ENCODE data around the gene CFAP52.
"Not testable (repeated sequence)": the region's sequence is repeated elsewhere in the genome, so short reads cannot be mapped to it uniquely, and the experiment has no call there.

Gene CFAP52, protein sequence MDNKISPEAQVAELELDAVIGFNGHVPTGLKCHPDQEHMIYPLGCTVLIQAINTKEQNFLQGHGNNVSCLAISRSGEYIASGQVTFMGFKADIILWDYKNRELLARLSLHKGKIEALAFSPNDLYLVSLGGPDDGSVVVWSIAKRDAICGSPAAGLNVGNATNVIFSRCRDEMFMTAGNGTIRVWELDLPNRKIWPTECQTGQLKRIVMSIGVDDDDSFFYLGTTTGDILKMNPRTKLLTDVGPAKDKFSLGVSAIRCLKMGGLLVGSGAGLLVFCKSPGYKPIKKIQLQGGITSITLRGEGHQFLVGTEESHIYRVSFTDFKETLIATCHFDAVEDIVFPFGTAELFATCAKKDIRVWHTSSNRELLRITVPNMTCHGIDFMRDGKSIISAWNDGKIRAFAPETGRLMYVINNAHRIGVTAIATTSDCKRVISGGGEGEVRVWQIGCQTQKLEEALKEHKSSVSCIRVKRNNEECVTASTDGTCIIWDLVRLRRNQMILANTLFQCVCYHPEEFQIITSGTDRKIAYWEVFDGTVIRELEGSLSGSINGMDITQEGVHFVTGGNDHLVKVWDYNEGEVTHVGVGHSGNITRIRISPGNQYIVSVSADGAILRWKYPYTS

DNA sequence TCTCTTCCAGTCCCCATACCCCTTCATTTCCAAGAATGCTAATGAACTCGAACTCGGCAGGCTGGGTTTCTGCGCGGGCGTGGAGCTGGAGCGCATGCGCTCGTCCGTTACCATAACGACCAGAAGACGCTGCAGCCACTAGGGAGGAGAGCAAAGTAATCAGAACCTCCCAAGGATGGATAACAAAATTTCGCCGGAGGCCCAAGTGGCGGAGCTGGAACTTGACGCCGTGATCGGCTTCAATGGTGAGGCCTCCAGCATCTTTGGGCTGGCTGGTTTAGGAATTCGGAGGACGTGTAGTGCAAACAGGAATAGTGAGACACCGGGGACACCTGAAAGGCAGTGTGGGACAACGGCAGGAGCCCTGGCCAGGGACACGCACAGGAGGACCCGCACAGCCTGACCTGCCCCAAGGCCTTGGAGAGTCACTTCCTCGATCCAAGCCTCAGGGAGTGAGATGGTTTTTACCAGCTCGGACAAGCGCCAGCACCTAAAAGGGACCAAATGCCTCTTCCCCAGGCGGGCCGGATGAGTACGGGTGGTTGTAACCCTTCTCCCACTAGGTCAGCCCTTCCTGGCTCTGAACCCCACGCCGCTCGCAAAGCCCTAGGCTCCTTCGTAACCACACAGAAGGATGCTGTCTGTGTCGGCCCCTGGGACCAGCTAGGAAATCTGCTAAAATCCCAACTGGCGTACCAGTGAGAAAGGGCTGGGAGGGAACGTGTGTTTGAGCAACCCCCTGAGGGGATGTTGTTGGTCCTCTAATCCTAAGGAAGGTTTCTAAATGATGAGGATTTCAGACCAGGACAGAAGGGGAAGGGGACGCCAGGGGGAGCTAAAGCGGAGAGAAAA is at the start of gene CFAP52:
CFAP52 (plus strand) TSS at position 122 of the 852 bp plus-strand sequence; CDS start at position 176, 54 bp downstream.
- DNase-seq, result peak; percentile 82

DNA sequence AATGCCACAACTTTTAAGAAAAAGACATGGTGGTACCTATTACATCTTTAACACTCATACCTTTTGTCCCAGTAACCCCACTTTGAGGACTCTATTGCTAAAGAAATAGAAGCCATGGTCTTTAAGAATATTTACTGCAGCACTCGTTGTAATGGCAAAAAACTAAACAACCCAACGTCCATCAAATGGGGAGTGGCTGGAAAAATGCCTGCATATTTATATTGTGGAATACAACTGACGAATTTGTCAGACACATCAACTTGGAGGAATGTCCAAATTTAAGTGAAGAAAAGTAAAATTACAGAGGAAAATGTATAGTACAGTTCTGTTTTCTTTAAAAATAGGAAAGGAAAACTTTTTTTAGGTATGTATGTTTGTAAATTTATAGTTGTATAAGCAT is 48.7 kb upstream of the CFAP52 start:
- DNase-seq, result no peak

DNA sequence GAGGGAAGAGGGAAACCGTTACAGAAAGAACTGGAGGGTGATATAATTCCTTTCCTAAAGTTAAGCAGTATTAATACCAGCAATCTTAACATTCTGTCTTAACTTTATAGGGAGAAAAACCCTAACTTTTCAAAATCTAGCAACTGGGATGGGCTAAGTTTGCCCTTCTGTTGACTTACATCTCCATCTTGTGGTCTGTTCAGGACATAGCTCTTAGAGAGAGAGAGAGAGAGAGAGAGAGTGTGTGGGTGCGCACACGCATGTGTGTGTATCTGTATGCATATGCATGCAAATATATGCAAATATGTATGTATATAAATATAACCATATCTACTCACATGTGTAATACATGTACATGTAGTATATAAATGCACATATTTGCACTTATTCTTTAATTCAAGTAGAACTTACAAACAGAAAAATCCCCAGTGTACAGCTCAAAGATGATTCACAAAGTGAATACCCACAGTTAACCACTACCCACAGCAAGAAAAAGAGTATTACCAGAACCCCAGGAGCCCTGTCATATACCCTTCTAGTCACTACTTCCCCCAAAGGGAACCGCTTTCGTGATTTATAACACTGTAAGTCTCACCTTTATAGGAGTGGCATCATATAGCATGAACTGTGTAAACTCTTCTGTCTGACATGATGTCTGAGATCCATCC is 47.3 kb upstream of the CFAP52 start:
- peak; percentile 7 for DNase-seq

DNA sequence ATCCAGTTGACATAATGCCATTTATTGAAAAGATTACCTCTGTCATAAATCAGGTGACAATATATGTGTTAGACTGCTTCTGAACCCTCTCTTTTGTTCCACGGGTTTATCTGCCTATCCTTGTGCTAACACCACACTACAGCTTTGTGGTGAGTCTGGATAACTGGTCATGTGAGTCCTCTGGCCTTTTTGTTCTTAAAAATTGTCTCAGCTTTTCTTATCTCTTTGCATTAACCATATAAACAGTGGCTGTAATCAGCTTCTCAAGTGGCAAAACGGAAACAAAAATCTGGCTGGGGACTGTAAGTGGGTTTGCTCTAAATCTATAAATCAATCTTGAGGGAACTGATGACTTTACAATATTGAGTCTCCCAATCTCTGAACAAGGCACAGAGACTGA is 45.4 kb upstream of the CFAP52 start:
- DNase-seq, result no peak

DNA sequence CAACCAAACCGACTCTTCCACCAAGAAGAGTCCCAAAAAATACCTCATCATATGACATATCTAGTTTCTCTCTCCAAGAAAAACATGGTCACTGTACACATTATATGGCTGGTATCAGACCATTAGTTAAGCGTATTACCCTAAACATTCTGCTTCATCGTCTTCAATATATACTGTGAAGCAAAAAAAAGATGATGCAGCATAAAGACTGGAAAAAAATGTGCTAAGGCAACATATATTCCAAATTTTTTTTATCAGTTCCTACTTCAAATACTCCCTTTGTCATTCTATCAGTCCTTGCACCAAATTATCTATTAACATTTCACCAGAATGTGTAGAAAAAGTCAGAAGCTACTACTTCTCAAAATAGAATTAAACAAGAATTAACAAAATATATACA is 43.7 kb upstream of the CFAP52 start:
- no peak for DNase-seq

DNA sequence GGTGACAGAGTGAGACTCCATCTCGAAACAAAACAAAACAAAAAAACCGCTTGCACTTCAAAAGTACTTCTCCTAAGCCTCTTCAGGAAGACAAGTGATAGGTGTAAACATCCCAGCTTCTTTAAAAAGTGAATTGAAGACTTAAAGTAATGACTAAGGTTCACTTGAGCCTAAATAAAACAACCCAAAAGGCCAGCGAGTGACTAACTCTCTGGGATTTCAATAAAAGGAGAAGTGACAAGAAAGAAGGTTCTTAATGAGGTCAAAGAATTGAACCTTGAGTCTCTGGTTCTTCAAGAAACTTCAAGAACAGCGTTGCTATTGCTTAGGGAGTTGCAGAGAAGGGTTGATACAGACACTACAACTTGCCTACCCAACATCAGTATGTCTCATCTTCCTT is 43.0 kb upstream of the CFAP52 start:
- no peak for DNase-seq

DNA sequence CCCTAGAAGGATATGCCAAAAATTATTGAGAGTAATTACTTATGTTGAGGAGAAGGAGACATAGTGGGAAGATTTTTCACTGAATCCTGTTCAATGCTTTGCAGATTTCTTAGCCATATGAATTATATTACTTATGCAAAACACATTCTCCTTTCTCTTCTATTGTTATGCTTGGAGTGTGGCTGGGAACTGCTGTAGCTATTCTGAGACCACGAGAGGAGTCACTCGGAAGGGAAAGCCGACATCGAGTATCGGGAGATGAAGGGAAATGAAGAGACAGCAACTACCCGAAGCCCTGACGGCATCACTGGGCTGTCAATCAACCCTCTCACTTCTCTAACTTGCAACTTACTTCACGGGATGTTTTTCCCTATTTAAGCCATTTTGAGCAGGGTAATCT is 40.4 kb upstream of the CFAP52 start:
- DNase-seq, result no peak

DNA sequence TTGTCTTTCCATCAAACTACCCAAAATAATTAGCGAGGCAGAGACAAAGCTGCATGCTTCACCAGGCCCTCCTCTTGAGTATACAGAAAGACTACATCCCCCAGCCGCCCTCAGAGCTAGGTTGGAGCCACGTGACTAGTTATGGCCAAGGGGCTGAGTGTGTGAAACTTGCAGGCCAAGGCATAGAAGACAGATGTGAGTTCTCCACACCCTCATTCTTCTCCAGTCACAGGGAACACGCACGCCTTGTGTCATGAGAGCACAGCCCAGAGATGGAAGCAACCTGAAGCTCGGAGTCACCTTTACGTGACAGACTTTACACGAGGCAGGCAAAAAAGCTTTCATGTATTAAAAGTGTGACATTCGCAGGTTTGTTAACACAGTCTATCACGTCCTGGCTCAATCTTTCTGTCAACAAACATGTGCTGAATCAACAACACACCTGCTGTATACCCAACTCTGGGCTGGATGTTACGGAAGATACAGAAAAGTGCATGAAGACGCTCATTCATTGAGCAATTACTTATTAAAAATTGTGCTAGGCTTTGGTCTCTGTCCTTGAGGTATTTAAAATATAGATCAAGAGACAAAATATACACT is 39.2 kb upstream of the CFAP52 start:
- no peak for DNase-seq

DNA sequence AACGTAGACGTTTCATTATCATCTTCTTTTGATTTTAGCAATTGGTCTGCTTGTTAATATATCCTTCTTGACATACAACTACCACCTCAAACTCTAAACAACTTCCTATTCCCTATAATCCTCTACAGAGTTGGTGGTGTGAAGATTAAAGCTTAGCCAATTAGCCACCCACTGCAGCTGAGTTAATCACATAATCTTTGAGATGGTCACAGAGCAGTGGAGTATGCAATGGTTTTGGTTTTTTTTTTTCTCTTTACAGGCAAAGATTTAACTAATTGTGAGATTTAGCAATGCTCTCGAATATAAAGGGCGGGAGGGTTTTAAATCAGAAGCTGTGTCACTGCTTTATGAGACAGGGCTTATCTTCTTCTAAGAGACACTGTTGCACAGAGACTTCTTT is 37.8 kb upstream of the CFAP52 start:
- DNase-seq, result no peak

DNA sequence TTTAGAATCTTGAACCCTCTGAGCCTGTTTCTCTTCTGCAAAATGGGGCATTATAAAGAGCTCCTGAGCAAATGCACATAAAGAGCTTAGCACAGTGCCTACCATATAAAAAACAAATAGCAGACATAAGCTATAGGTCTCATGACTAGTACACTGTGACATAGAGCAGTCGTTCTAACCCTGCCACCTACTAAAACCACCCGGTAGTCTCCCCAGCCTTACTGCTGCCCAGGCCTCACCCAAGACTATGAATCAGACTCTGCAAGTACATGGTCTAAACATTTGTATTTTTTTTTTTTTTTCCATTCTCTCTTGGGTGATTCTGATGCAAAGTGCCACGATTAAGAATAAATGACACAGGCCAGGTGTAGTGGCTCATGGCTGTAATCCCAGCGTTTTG is 34.7 kb upstream of the CFAP52 start:
- DNase-seq, result no peak

DNA sequence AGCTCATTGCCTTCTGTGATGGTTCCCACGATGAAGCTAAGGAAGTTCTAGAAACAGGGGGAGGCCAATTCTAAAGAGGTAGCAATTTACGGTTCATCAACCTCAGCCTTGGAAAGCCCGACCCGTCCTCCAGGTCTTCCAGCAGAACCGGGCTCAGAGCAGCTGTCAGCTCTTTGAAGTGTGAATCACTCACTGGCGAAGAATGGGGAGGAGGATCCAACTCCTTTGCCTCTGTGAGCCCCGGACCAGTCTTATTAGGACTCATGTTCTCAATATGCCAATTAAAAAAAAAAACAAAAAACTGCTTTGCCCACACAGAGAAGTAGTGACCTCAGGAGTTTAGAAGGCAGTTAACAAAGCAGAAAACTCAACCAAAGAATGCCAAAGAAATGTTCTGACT is 32.2 kb upstream of the CFAP52 start:
- no peak for DNase-seq

DNA sequence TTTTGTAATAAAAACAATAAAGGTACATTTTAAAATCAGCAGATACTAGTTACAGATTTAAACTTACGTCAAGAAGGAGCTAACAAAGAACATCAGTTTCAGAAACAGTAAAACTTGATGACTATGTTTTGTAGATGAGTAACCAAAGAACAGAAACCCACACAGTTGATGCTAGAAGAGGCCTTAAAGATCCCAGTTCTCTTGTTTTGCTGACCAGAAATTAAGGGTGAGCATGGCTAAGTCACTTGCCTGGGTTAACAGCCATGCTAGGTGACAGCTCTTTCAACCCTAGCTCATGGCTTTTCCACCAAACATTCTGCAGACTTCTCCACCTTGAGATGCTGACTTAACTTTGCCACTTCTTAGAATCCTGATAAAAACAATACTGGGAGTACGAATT is 27.2 kb upstream of the CFAP52 start:
- DNase-seq, result no peak

DNA sequence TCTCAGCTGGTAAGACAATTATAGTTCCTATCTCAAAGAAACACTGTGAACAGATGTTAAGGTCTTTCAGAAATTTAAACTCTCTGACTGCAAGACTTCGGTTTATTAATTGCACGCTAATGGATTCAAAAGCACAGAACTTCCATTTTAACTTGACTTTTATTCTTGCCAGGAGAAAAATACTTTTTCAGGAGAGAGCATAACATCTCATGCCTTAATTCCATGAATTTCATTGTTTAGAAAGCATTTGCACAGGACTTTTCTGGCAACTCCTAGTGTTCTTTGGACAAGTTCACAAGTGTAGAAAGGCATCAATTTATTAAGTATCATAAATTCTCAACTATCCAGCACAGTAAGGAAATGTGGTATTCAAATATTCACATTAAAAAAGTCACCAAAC is 23.3 kb upstream of the CFAP52 start:
- DNase-seq, result no peak

DNA sequence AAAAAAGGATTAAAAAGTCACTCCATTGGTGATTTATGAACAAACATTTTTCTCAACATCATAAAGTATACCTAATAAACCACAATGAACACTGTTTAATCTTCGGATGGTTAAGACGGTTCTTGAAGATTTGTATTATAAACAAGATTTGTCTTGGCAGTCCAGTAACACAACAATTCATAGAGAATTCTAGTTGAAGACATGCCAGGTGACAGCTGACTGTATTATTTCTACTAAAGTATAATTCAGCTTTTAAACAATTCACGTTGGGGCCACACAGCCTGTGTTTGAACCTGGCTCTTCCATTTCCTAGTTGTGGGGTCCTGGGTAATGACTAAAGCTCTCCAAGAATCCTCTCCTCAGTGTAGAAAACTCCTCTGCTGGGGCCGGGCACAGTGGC is 22.8 kb upstream of the CFAP52 start:
- no peak for DNase-seq

DNA sequence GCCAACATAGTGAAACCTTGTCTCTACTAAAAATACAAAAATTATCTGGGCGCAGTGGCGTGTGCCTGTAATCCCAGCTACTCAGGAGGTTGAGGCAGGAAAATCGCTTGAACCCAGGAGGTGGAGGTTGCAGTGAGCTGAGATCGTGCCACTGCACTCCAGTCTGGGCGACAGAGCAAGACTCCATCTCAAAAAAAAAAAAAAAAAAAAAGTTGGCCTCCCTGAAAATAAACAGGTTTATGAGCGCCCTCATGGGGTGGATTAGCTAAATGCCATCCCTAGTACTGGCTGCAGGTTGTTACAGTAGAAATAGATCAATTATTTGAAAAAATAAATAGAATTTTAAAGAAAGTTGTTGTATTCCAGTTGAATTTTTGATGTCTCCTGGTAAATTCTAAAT is 21.7 kb upstream of the CFAP52 start:
- DNase-seq, result peak; percentile 63

DNA sequence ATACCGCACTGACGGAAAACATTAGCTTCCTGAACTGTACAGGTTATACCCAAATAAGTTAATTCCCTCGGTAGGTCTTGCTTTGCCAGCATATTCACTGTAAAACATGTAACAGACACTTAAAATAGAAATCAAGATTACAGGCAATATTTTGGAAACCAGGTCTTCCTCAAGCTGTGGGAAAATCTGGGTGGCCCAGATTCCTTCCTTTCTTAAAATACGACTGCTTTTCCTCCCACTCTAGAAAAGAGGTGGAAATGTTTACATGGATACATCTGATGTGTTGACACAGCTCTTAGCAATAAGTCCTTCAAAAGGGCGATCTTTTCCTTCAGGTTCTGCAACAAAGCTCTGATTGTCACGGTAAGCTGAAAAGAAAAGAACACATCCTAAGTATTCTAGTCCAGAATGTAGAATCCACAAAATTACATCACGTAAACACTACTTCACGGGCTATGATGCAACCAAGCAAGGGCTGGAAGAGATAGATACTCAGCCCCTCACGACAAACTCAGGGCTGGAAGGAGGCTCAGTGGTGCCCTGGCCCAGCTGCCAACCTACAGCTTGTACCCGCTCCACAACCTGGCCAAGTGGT is 19.2 kb upstream of the CFAP52 start:
- DNase-seq, result no peak

DNA sequence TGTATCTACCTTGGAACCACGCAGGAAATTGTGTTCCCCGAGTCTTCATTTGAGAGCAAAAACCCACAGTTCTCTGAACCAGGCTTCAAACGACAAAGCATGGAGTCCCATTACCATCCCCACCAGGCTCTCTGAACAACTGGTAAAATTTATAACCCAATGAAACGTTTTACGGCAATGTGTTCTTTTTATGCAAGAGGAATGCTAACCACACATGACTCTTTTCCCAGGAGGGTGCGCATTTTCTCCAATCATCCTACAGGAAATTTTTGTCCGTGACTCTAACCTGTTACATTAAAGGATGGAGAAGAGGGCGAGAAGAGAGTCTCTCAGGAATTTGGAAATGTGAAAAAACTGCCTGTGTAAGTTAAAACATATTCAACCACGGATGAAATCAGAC is 18.6 kb upstream of the CFAP52 start:
- no peak for DNase-seq

DNA sequence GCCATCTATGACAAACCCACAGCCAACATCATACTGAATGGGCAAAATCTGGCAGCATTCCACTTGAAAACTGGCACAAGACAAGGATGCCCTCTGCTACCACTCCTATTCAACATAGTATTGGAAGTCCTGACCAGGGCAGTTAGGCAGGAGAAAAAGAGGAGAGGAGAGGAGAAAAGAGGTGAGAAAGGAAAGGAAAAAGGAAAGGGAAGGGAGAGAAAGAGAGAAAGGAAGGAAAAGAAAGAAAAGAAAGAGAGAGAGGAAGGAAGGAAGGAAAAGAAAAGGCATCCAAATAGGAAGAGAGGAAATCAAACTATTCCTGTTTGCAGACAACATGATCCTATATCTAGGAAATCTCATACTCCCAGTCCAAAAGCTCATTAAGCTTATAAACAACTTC is 12.3 kb upstream of the CFAP52 start:
- DNase-seq, result no peak

DNA sequence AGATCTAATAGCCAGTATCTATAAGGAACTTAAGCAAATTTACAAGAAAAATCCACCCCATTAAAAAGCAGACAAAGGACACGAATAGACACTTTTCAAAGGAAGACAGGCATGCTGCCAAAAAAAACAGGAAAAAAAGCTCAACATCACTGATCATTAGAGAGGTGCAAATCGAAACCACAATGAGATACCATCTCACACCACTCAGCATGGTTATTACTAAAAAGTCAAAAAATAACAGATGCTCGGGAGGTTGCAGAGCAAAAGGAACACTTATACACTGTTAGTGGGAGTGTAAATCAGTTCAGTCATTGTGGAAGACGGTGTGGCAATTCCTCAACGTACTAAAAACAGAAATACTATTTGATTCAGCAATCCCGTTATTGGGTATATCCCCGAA is 10.4 kb upstream of the CFAP52 start:
- peak; percentile 27 for DNase-seq

DNA sequence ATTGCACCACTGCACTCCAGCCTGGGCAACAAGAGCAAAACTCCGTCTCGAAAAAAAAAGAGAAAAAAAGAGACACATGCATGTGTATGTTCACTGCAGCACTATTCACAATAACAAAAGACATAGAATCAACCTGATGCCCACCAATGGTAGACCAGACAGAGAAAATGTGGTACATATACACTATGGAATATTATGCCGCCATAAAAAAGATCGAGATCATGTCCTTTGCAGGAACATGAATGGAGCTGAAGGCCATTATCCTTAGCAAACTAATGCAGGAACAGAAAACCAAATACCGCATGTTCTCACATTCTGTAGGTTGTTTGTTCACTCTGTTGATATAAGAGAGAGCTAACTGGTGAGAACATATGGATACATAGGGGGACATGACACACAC is 9.7 kb upstream of the CFAP52 start:
- DNase-seq, result not testable (repeated sequence)

DNA sequence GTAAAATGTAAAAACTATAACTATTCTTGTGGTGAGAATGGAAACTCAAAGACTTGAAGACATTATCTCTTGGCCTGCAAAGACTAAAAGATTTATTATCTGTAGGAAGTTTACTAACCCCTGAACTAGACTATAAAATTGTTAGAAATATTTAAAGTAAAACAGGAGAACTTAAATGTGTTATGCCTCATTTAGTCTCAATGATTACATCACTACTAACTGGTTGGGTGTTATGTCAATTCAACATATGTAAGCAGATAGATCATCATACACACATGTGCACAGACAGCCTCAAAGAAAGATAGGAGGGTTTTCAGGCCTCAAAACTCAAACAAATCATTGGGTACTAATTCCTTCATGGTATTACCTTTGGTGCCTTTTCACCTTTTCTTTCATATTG is 8.4 kb upstream of the CFAP52 start:
- no peak for DNase-seq

DNA sequence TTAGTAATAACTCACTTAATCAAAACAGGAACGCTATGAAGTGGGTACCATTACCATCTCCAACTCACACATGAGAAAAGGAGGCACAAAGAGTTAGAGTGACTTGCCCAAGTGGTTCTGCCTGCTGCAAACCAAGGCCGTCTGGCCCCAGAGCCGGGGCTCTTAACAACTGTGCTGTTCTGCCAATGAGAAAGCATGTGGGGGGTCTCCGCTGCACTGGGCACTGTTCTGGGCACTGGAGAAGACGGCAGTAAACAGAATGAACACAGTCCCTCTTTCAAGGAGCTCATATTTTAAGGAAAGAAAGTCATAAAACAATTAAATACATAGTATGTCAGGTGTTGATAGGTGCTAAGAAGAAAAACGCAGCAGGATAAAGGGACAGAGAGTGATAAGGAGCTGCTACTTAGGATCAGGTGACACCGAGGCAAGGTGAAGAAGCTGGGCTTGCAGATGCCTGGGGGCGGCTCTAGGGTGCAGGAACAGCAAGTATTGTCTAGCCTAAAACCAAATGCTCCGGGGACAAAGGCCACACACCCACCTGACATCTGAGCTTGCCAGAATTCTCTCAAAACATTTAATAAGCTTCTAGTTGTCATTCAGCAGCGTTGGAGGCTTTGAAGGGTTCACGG is 7.4 kb upstream of the CFAP52 start:
- no peak for DNase-seq

Measured in CD4-positive, alpha-beta T cell treated with Interleukin-10 for 1 hour (primary cell).